Stimulated activated CD8-positive, alpha-beta memory T cell treated with anti-CD3 and anti-CD28 coated beads, Interleukin-7, amount 100 ng/mL, for 48 hours (primary cell): ENCODE results near the gene ATPAF1.
"Not testable (repeated sequence)": the region's sequence is repeated elsewhere in the genome, so short reads cannot be mapped to it uniquely, and the experiment has no call there.

Source experiments
- DNase-seq, 2 donors: peaks; one replicate each; pipeline ENCODE4 v3.0.0-alpha.2; 2020; ENCODE audit warnings: low read depth in 1 of 2; ENCODE audit errors: extremely low read depth in 1 of 2

The ATPAF1 gene

GRCh38 chr1:46651152-46651551 is 17.0 kb downstream of the ATPAF1 start:
- DNase-seq, result not testable (repeated sequence)

DNA sequence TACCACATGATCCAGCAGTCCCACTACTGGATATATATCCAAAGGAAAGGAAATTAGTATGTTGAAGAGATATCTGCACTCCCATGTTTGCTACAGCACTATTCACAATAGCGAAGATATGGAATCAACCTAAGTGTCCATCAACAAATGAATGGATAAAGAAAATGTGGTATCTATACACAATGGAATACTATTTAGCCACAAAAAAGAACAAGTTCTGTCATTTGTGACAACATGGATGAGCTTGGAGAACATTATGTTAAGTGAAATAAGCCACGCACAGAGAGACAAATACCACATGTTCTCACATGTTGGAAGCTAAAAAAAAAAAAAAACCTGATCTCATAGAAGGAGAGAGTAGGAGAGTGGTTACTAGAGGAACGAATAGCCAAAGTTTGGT is 17.7 kb downstream of the ATPAF1 start:
- no peak for DNase-seq

DNA sequence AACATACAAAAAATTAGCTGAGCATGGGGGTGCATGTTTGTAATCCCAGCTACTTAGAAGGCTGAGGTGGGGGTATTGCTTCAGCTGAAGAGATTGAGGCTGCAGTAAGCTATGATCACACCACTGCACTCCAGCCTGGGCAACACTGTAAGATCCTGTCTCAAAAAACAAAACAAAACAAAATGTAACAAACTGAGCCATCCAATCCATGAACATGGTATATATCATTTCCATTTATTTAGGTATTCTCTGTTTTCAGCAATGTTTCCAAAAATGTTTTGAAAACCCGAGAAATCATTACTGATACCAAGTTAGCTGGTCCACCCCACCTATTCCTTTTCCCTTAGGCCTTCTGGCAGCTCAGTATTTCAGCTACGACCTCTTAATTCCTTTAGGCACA is 18.4 kb downstream of the ATPAF1 start:
- DNase-seq, result no peak

DNA sequence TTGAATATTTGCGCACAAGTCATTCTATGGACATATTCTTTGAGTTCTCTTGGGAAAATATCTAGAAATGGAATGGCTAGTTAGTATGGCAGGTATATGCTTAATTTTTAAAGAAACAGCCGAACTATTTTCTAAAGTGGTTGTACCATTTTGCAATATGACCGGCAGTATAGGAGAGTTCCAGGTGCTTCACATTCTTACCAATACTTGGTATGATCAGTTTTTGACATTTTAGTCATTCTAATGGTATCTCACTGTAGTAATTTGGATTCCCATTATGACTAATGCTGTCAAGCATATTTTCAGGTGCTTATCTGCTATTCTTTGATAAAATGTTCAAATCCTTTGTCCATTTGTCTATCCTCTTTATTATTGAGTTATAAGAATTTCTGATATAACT is 20.6 kb downstream of the ATPAF1 start:
- no peak for DNase-seq

- no peak for DNase-seq
Observed at GRCh38 chr1:46646844-46647243, 21.3 kb downstream of the ATPAF1 start.

GRCh38 chr1:46646331-46646730 is 21.8 kb downstream of the ATPAF1 start:
- DNase-seq, result no peak

DNA sequence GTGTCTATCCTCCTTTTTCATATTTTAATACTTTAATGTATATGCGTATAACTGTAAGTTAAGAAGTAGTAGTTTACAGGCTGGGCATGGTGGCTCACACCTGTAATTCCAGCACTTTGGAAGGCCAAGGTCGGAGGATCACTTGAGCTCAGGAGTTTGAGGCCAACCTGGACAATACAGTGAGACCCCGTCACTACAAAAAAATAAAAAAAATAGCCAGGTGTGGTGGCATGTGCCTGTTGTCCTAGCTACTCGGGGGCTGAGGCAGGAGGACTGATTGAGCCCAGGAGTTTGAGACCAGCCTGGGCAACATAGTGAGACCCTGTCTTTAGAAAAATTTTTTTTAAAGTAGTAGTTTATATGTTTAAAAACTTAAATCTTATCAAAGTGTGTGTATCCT is 22.3 kb downstream of the ATPAF1 start:
- DNase-seq, result no peak

DNA sequence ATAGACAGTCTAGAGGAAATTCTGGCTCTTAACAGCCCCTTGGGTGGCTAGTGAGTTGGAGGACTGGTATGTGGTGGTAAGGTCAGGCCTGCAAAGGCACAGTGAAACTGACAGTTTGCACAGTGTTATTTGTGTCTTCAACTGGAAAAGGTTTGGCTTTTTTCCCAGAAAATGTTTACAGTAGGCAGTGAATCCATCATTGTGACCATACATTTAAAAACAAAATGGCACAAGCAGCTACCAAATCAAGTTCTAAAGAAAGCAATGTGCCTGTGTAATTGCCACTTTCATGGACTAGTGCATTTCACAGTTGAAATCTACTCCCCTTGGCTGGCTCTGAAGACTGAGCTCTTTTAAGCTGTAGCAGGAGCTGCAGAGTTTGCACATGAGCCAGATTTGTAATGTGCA is 24.8 kb downstream of the ATPAF1 start:
- no peak for DNase-seq

DNA sequence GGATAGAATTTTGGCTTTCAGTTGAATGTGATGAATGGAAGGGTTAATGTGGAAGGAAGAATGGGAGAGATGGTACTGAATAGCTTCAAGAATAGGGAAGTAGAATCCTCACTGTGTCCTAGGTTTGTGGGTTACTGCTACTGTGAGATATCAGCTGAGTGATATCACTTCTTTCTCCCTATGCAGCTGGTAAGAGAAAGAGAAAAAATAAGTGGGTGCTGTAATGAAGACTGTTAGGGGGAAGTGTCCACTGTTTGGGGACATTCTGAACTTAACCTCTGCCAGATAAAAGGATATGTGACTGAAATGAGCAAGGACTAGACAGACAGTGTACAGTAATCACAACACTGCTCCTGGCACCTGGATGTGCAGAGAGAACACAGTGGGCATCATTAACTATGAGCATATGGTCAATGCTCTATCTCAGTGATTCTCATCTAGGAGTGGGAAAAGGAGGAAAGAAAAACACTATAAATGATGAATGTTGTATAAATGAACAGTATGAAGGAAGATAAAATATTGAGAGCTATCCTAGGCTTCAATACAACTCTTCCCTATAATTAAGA is 26.0 kb downstream of the ATPAF1 start:
- DNase-seq, result no peak

DNA sequence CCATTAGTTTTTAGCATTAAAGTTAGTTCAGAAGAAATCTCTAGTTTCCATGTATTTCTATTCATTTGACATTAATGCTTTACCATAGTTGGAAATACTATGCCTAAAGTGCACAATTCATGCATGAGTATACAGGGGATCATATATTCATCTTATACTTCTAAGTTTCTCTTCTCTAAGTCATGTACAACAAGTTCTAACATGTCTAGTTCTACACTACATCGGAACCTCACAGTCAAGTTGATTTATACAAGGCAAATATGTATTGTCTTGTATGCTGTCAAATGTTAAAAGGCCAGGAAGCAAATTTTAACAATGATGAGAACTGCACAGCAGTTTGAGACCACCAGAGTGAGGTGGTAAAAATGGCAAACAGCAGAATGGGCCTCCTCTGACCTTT is 28.6 kb downstream of the ATPAF1 start:
- no peak for DNase-seq

GRCh38 chr1:46638921-46639320 is 29.2 kb downstream of the ATPAF1 start:
- DNase-seq, result no peak

- DNase-seq, result no peak
Observed at GRCh38 chr1:46637444-46638083, 30.6 kb downstream of the ATPAF1 start.

- DNase-seq, result no peak
Observed at GRCh38 chr1:46635205-46635604, 33.0 kb downstream of the ATPAF1 start.

- no peak for DNase-seq
Observed at GRCh38 chr1:46630719-46631118, 37.4 kb downstream of the ATPAF1 start.

DNA sequence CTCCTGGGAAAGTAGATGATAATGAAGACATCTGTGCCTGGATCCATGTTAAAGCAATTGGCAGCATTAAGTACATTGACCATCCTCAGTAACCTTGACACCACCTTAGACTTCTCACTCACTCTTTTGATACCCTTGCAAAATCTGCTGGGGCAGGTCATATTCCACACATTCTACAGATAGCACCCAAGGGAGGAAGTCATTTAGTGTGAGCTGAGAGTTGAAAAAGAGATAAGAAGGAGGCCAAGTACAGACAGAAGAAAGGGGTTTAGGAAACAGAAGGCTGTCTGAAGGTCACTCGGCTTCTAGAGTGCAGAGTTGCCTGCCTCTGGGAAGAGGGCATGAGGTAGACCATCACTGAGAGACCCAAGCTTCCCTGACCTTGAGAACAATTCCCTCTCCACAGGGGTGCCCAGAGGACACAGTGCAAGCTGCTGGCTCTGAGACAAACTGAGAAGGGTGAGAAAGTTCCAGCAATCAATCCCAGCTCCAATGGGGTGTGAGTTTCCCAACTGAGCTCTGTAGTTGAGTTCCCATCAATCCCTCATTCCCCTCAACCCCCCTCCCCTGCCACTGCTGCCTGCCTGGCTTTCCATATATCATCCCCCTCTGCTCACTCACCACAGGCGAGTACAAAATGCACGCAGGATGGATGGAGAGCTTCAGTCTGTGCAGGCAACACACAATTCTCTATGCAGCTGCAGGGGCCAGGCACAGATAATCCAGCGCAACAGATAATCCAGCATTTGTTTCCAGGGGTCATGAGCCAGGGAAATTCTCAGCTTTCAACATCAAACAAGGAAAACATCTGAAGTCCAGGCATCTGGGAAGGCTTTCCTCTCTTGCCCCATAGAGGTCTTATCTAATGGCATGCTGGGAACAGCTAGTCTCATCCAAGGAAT is 44.2 kb downstream of the ATPAF1 start:
- DNase-seq, result no peak

- DNase-seq, result no peak
Observed at GRCh38 chr1:46622344-46622743, 45.8 kb downstream of the ATPAF1 start.

- no peak for DNase-seq
Observed at GRCh38 chr1:46621930-46622329, 46.2 kb downstream of the ATPAF1 start.

DNA sequence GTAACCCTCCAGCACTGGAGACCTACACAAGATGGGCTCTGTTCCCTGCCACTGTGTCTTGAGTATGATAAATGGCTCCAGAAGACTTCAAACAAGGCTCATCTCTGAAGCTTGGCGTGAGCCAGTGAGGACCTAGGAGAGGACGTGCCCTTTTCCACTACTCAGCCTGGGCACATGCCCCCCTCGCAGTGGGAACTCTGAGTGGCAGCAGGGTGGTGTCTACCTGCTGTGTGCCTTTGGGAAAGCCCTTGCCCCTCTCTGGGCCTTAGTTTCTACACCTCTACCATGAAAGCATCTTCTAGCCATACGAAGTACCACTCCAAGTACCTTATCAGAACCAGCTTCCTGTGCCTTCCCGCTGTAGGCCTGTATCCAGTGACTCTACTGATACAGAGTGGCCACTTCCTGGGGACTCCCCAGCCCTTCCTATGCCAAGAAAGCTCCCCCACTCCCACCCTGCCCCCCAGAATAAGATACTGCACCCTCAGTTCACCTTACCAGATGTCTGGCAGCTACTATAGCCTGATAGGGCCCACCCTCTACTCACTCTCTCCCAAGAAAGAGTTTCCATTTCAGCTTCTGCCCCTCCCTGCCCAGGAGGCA is 48.4 kb downstream of the ATPAF1 start:
- DNase-seq, result no peak

DNA sequence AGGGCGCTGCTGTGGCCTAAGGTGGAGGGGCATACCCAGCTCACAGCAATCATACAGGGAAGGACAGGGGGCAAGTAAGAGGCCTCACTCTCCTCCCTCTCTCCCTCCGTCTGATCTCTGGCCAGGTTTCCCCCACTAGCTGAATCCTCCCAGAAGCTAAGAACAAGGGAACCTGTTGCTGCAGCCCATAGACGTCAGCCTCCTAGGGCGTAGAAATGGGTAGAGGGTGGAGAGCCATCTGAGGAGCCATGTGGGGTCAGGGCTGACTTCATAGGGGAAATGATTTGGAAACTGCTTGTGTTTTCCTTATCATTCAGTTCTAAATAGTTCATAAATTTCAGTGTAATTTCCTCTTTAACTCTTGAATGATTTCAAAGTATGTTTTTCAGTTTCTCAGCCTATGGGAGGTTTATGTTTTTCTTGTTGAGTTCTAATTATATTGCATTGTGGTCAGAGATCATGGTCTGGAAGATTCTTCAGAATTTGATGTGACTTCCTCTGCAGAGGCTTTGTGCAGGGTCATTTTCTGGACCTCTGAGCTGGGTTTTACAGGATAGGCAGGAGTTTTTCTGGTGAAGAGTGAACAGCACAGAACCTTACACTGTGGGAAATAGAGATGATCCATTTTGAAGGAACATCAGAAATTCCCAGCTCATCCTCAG is 49.3 kb downstream of the ATPAF1 start:
- no peak for DNase-seq

DNA sequence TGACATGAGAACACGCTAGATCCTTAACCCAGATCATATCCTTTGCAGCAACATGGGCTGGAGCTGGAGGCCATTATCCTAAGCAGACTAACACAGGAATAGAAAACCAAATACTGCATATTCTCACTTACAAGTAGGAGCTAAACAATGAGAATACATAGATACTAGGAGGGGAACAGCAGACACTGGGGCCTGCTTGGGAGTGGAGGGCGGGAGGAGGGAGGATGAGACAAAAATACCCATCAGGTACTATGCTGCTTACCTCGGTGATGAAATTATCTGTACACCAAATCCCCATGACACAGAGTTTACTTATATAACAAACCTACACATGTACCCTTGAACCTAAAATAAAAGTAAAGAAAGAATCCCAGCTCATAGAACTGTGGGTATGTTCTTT is 50.3 kb downstream of the ATPAF1 start:
- DNase-seq, result no peak
